ENCODE results near the gene ADAMTS18. TPM values are rescaled to one million over a fixed set of nuclear protein-coding genes. Genes with fewer than 3 reads are reported as not detected.

Gene ADAMTS18
- total RNA-seq, 1 experiment from 2014 or later, result not detected

GRCh38 chr16:77442078-77442477, 7.2 kb upstream of the ADAMTS18 start:
- Histone ChIP-seq H3K27me3 (ENCODE audit: insufficient read depth, low read length) (peaks cover 39% of the 10 kb centered on the region), H3K9ac (ENCODE audit: low read length) (no peak overlapping the region), H2AFZ (ENCODE audit: low read depth, low read length, poor library complexity, severe bottlenecking) (no peak overlapping the region), H3K4me1 (ENCODE audit: control insufficient read depth in 1 of 2, insufficient read depth in 2 of 2, low read length in 2 of 2) (no peaks in the 10 kb centered on the region), H3K9me3 (ENCODE audit: control insufficient read depth in 1 of 2, insufficient read depth in 1 of 2, low read depth in 1 of 2, low read length in 2 of 2) (no peaks in the 10 kb centered on the region), H3K4me3 (replicated peaks in 1 of 2; ENCODE audit: low read depth in 1 of 2, low read length in 2 of 2) (no peak overlapping the region), H3K79me2 (ENCODE audit: insufficient read depth, low read length) (no peaks in the 10 kb centered on the region), H3K9me2 (ENCODE audit: insufficient read depth) (no peaks in the 10 kb centered on the region), H3K27ac (ENCODE audit: low read depth, low read length) (no peak overlapping the region), H3K4me2 (ENCODE audit: low read length) (no peak overlapping the region), H3K36me3 (ENCODE audit: control insufficient read depth in 1 of 2, insufficient read depth in 2 of 2, low read length in 2 of 2) (no peaks in the 10 kb centered on the region), H4K20me1 (ENCODE audit: insufficient read depth) (no peaks in the 10 kb centered on the region)
- ATAC-seq (no peak), DNase-seq (ENCODE audit: low read depth, low spot score) (no peak)
- TF ChIP-seq ZBTB33 (IDR thresholded peaks at IDR 0.05; ENCODE audit: extremely low read depth, insufficient replicate concordance, low read length), result no peak
- ChIA-PET RAD21 (ENCODE audit: low non-redundant PET in 1 of 2, low total read pairs in 2 of 2, uncharacterized antibody in 2 of 2, unreplicated experiment in 2 of 2) (no interaction called here), POLR2A (no interaction called here), CTCF (no interaction called here)
- intact Hi-C loops (cut with micrococcal nuclease), result no loop called here
- no TSS peak for BruUV-seq (replicated peaks)

GRCh38 chr16:77439106-77439505, 4.3 kb upstream of the ADAMTS18 start:
- Histone ChIP-seq H3K9me3 (ENCODE audit: control insufficient read depth in 1 of 2, insufficient read depth in 1 of 2, low read depth in 1 of 2, low read length in 2 of 2) (no peaks in the 10 kb centered on the region), H3K4me1 (ENCODE audit: control insufficient read depth in 1 of 2, insufficient read depth in 2 of 2, low read length in 2 of 2) (no peaks in the 10 kb centered on the region), H3K9ac (ENCODE audit: low read length) (no peak overlapping the region), H4K20me1 (ENCODE audit: insufficient read depth) (no peaks in the 10 kb centered on the region), H3K9me2 (ENCODE audit: insufficient read depth) (no peaks in the 10 kb centered on the region), H3K27ac (ENCODE audit: low read depth, low read length) (no peak overlapping the region), H3K27me3 (ENCODE audit: insufficient read depth, low read length) (peaks cover 31% of the 10 kb centered on the region), H2AFZ (ENCODE audit: low read depth, low read length, poor library complexity, severe bottlenecking) (no peak overlapping the region), H3K4me3 (replicated peaks in 1 of 2; ENCODE audit: low read depth in 1 of 2, low read length in 2 of 2) (no peak overlapping the region), H3K4me2 (ENCODE audit: low read length) (no peak overlapping the region), H3K36me3 (ENCODE audit: control insufficient read depth in 1 of 2, insufficient read depth in 2 of 2, low read length in 2 of 2) (no peaks in the 10 kb centered on the region), H3K79me2 (ENCODE audit: insufficient read depth, low read length) (no peaks in the 10 kb centered on the region)
- TF ChIP-seq ZFX (IDR thresholded peaks at IDR 0.05) (no peak), EGR1 (IDR thresholded peaks at IDR 0.05; ENCODE audit: low read depth) (no peak), CEBPB (IDR thresholded peaks at IDR 0.05; ENCODE audit: low read depth) (no peak), FOSL1 (IDR thresholded peaks at IDR 0.05; ENCODE audit: low read depth) (no peak), ATF3 (IDR thresholded peaks at IDR 0.05) (no peak)
- ATAC-seq (no peak), DNase-seq (ENCODE audit: low read depth, low spot score) (no peak)
- no TSS peak for BruUV-seq (replicated peaks)
- ChIA-PET CTCF (no interaction called here), RAD21 (ENCODE audit: low non-redundant PET in 1 of 2, low total read pairs in 2 of 2, uncharacterized antibody in 2 of 2, unreplicated experiment in 2 of 2) (no interaction called here), POLR2A (no interaction called here)
- intact Hi-C loops (cut with micrococcal nuclease), result loop anchor here (5.0 kb wide), 1 partner anchor 143 kb away; no protein-coding TSS in a partner anchor
